ENCODE measurements around the gene RAD54L. TPM values are rescaled to one million over a fixed set of nuclear protein-coding genes. Genes with fewer than 3 reads are reported as not detected.
A peak's percentile ranks its signal among the peaks of the same experiment; 100 is the strongest.
"Not testable (repeated sequence)": the region's sequence is repeated elsewhere in the genome, so short reads cannot be mapped to it uniquely, and the experiment has no call there.

Gene RAD54L
- 10 to 100 TPM; 13.6 to 16.6 (median 15.3) TPM for polyA plus RNA-seq (ENCODE audit: insufficient read length in 3 of 3)
- long read RNA-seq, donor 1, partial matches to known transcripts: 54 of 69 reads
- long read RNA-seq, donor 1, other reads (novel, unspliced or antisense): 14 of 69 reads
- long read RNA-seq, donor 2, partial matches to known transcripts: 0 of 2 reads
- long read RNA-seq, donor 2, other reads (novel, unspliced or antisense): 0 of 2 reads
- long read RNA-seq, donor 3, partial matches to known transcripts: 0 of 4 reads
- long read RNA-seq, donor 3, other reads (novel, unspliced or antisense): 0 of 4 reads
- long read RNA-seq, donor 4, partial matches to known transcripts: 75 of 76 reads
- long read RNA-seq, donor 4, other reads (novel, unspliced or antisense): 0 of 76 reads
- long read RNA-seq, donor 5, partial matches to known transcripts: 0 of 1 reads
- long read RNA-seq, donor 5, other reads (novel, unspliced or antisense): 0 of 1 reads
- long read RNA-seq, donor 6: 0 reads
- long read RNA-seq, donor 7, partial matches to known transcripts: 32 of 67 reads
- long read RNA-seq, donor 7, other reads (novel, unspliced or antisense): 35 of 67 reads
- long read RNA-seq, donor 8, partial matches to known transcripts: 0 of 1 reads
- long read RNA-seq, donor 8, other reads (novel, unspliced or antisense): 0 of 1 reads
- long read RNA-seq, donor 9, partial matches to known transcripts: 95 of 119 reads
- long read RNA-seq, donor 9, other reads (novel, unspliced or antisense): 23 of 119 reads
- long read RNA-seq, donor 10: 0 reads
- long read RNA-seq, donor 11, partial matches to known transcripts: 0 of 2 reads
- long read RNA-seq, donor 11, other reads (novel, unspliced or antisense): 0 of 2 reads
- long read RNA-seq, donor 12, partial matches to known transcripts: 0 of 1 reads
- long read RNA-seq, donor 12, other reads (novel, unspliced or antisense): 0 of 1 reads
- long read RNA-seq, donor 13, partial matches to known transcripts: 28 of 37 reads
- long read RNA-seq, donor 13, other reads (novel, unspliced or antisense): 9 of 37 reads
- long read RNA-seq, donor 14: 0 reads
- long read RNA-seq, donor 15, partial matches to known transcripts: 0 of 3 reads
- long read RNA-seq, donor 15, other reads (novel, unspliced or antisense): 0 of 3 reads
- long read RNA-seq, donor 16, partial matches to known transcripts: 0 of 2 reads
- long read RNA-seq, donor 16, other reads (novel, unspliced or antisense): 0 of 2 reads

- peak; percentile 98 for DNase-seq
Measured at GRCh38 chr1:46247436-46248121, at the start of gene RAD54L. TSS of gene RAD54L (plus strand) at chr1:46247763. CDS start at chr1:46248406, 643 bp downstream.

GRCh38 chr1:46197964-46198811 lies 49.4 kb upstream of the RAD54L start, which contains the start of gene POMGNT1:
TSS of gene POMGNT1 (minus strand) at chr1:46198434. CDS start at chr1:46197821, 613 bp downstream.
- DNase-seq: peak; percentile 67

GRCh38 chr1:46199233-46199749 lies 48.3 kb upstream of the RAD54L start:
- no peak for DNase-seq

GRCh38 chr1:46203738-46204405 lies 43.7 kb upstream of the RAD54L start:
- DNase-seq: no peak

GRCh38 chr1:46204406-46204742 lies 43.2 kb upstream of the RAD54L start:
- no peak for DNase-seq

GRCh38 chr1:46205141-46205540 lies 42.4 kb upstream of the RAD54L start:
- DNase-seq: no peak

- no peak for DNase-seq
Measured at GRCh38 chr1:46205791-46206190, 41.8 kb upstream of the RAD54L start.

GRCh38 chr1:46206399-46206798 lies 41.2 kb upstream of the RAD54L start:
- no peak for DNase-seq

- no peak for DNase-seq
Measured at GRCh38 chr1:46210561-46210960, 37.0 kb upstream of the RAD54L start.

GRCh38 chr1:46211051-46211450 lies 36.5 kb upstream of the RAD54L start:
- no peak for DNase-seq

- DNase-seq: no peak
Measured at GRCh38 chr1:46215504-46215903, 32.1 kb upstream of the RAD54L start.

GRCh38 chr1:46218443-46218842 lies 29.1 kb upstream of the RAD54L start:
- DNase-seq: no peak

- DNase-seq: no peak
Measured at GRCh38 chr1:46219551-46220520, 27.7 kb upstream of the RAD54L start.

- no peak for DNase-seq
Measured at GRCh38 chr1:46220808-46221207, 26.8 kb upstream of the RAD54L start.

GRCh38 chr1:46221749-46222148 lies 25.8 kb upstream of the RAD54L start:
- no peak for DNase-seq

GRCh38 chr1:46223055-46223454 lies 24.5 kb upstream of the RAD54L start:
- not testable (repeated sequence) for DNase-seq

GRCh38 chr1:46223472-46223943 lies 24.1 kb upstream of the RAD54L start:
- peak; percentile 79 for DNase-seq

- no peak for DNase-seq
Measured at GRCh38 chr1:46224966-46225365, 22.6 kb upstream of the RAD54L start.
